OCI-LY7 (cell line): ENCODE measurements around the gene DIPK1C. TPM values are rescaled to one million over a fixed set of nuclear protein-coding genes. Genes with fewer than 3 reads are reported as not detected.

Experiments used
- BruUV-seq: library from RNA; stranded (reverse); fragments of 400-500 nt; replicated peaks from 2 replicates; lab custom pipeline; 2021; lab: Mats Ljungman, UMichigan
- CTCF ChIA-PET: fragments of 300-600 bp; sonication (Branson Sonifier 250); formaldehyde crosslinking; loops from one replicate; lab custom pipeline; 2022; ENCODE audit warnings: antibody characterized with exemption; ENCODE audit not compliant: unreplicated experiment; lab: Charles Lee
- POLR2A ChIA-PET: fragments of 300-600 bp; sonication (Branson Sonifier 250); formaldehyde crosslinking; loops from one replicate; lab custom pipeline; 2022; ENCODE audit warnings: antibody characterized with exemption; lab: Charles Lee
- DNase-seq: peaks from one replicate; pipeline ENCODE4 v3.0.0-alpha.2; 2015; ENCODE audit warnings: low spot score
- H2AFZ ChIP-seq: fragments of 200-600 bp; sonication (generic), shearing (Covaris generic); 2 replicates; pipeline ENCODE4 v1.6.1; 2014; ENCODE audit warnings: mild to moderate bottlenecking, antibody characterized with exemption, low read length, moderate library complexity
- H3K27ac ChIP-seq: fragments of 200-600 bp; sonication (generic); 2 replicates; pipeline ENCODE4 v1.5.1; 2014; ENCODE audit warnings: mixed run types, low read depth, mild to moderate bottlenecking, moderate library complexity, low read length, inconsistent platforms; ENCODE audit not compliant: poor library complexity, severe bottlenecking
- H3K36me3 ChIP-seq: fragments of 200-600 bp; sonication (generic); 2 replicates; pipeline ENCODE4 v1.6.1; 2014; ENCODE audit warnings: mild to moderate bottlenecking, antibody characterized with exemption, low read length, moderate library complexity, mixed read lengths; ENCODE audit not compliant: insufficient read depth
- H3K4me1 ChIP-seq: fragments of 200-600 bp; sonication (generic); 2 replicates; pipeline ENCODE4 v1.5.1; 2014; ENCODE audit warnings: mild to moderate bottlenecking, low read length; ENCODE audit not compliant: insufficient read depth, poor library complexity, severe bottlenecking
- H3K4me2 ChIP-seq: fragments of 200-600 bp; sonication (generic); 2 replicates; pipeline ENCODE4 v1.6.1; 2014; ENCODE audit warnings: mild to moderate bottlenecking, low read length
- H3K4me3 ChIP-seq: fragments of 200-600 bp; sonication (generic); 2 replicates; pipeline ENCODE4 v1.5.1; 2014; ENCODE audit warnings: mild to moderate bottlenecking, low read depth, low read length; ENCODE audit not compliant: poor library complexity, severe bottlenecking
- H3K79me2 ChIP-seq: fragments of 200-600 bp; sonication (generic); 2 replicates; pipeline ENCODE4 v1.6.1; 2016; ENCODE audit warnings: low read depth, mild to moderate bottlenecking, low read length, moderate library complexity, mixed read lengths; ENCODE audit not compliant: insufficient read depth
- H3K9me2 ChIP-seq: fragments of 200-600 bp; sonication (generic); 2 replicates; pipeline ENCODE4 v1.6.1; 2016; ENCODE audit warnings: mild to moderate bottlenecking, low read length, mixed read lengths; ENCODE audit not compliant: insufficient read depth
- H3K9me3 ChIP-seq: fragments of 200-600 bp; sonication (generic); 2 replicates; pipeline ENCODE4 v1.6.1; 2014; ENCODE audit warnings: mild to moderate bottlenecking, mixed run types, low read length, mixed read lengths
- H4K20me1 ChIP-seq: fragments of 200-600 bp; sonication (generic); 2 replicates; pipeline ENCODE4 v1.6.1; 2014; ENCODE audit warnings: mild to moderate bottlenecking, antibody characterized with exemption, low read length, moderate library complexity, mixed read lengths; ENCODE audit not compliant: insufficient read depth
- EZH2phosphoT487 ChIP-seq: fragments of 200-600 bp; sonication (generic); IDR thresholded peaks from 2 replicates; pipeline ENCODE4 v1.6.1; 2018; ENCODE audit warnings: low read depth, borderline replicate concordance, mild to moderate bottlenecking, mixed run types, antibody characterized with exemption, low read length, moderate library complexity, mixed read lengths
- intact Hi-C: fragments of 100-400 bp; cut with micrococcal nuclease; formaldehyde crosslinking; loops from one replicate; pipeline ENCODE4 v1.10.0; 2022; ENCODE audit not compliant: unreplicated experiment
- total RNA-seq, 2 experiments: library from RNA; depleted of rRNA in 1 of 2; stranded (reverse); fragments of >200 nt in 1 of 2; shearing (Covaris generic) in 1 of 2; gene quantifications; 2 replicates each; pipeline ENCODE4 v1.2.3, GENCODE V29; 2014 to 2022
- TF ChIP-seq, protein P1 (sequence below): fragments of 200-600 bp; sonication (generic); conservative IDR thresholded peaks from 2 replicates; pipeline ENCODE4 v1.5.1; 2014; ENCODE audit warnings: mild to moderate bottlenecking, antibody characterized with exemption, low read length, moderate library complexity, mixed read lengths

DIPK1C gene
- total RNA-seq, 2 experiments from 2014 or later, result not detected

DNA sequence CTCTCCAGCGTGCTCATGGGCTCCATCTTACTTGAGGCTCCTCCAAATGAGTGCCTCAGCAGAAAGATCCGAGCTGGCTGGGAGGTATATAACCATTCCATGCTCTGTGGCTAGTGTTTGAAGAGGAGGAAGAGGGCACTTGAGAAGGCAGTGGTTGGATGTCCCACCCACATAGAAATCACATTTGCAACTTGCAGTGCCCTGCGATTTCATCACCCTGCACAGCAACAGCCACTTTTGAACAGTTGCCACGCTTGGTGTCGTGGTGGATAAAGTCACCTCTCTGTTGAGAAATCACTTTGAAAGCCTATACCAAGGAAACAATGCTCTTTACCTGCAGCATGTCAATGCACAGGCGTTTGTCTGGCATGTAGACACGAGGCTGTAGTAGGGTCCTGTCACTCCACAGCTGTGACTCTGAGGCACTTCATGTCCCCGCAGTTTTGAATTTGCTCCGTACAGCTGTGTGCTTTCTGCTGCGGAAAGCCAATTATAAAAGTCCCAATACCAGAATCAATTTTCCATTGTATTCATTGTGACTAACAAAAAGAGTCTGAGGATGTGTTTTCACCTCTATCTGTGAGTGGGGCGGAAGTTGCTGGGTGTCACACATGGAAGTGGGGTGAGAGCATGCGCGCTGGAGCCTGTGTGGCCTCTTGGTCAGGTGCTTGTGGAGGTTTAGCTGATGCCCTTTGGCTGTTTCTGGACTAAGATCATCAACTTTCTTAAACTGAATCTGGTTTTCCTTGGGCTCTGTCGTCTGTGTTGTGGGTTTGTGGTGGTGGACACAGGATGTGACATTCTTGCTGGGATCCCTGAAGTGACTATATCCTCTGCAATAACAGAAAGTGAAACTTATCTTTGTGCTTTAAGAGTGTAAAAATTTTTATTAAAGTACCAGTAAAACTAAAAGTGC, 41.9 kb upstream of the DIPK1C start:
- intact Hi-C loops, result loop anchor here (5.0 kb wide), 3 partner anchors 98 to 713 kb away; partner anchors contain the start of genes TSHZ1 and ZNF407
- Histone ChIP-seq H3K9me2 (no peaks in the 10 kb centered on the region), H3K4me1 (peaks cover 28% of the 10 kb centered on the region), H3K9me3 (no peaks in the 10 kb centered on the region), H3K36me3 (peaks cover 25% of the 10 kb centered on the region; the same call in 1 of the 2 replicates), H3K79me2 (peaks cover 37% of the 10 kb centered on the region), H2AFZ (peak overlapping the region; percentile 69; the same call in 1 of the 2 replicates), H3K27ac (peak overlapping the region; percentile 81), H4K20me1 (no peaks in the 10 kb centered on the region), H3K4me2 (peak overlapping the region; percentile 73), H3K4me3 (peak overlapping the region; percentile 89)
- peak; percentile 64 for DNase-seq
- POLR2A ChIA-PET, result interaction anchor here (0.7 kb wide), 1 partner anchor 70 kb away, joined by 3 read pairs; no protein-coding TSS in a partner anchor
- no peak for TF ChIP-seq EZH2phosphoT487
- TF ChIP-seq, protein P1, sequence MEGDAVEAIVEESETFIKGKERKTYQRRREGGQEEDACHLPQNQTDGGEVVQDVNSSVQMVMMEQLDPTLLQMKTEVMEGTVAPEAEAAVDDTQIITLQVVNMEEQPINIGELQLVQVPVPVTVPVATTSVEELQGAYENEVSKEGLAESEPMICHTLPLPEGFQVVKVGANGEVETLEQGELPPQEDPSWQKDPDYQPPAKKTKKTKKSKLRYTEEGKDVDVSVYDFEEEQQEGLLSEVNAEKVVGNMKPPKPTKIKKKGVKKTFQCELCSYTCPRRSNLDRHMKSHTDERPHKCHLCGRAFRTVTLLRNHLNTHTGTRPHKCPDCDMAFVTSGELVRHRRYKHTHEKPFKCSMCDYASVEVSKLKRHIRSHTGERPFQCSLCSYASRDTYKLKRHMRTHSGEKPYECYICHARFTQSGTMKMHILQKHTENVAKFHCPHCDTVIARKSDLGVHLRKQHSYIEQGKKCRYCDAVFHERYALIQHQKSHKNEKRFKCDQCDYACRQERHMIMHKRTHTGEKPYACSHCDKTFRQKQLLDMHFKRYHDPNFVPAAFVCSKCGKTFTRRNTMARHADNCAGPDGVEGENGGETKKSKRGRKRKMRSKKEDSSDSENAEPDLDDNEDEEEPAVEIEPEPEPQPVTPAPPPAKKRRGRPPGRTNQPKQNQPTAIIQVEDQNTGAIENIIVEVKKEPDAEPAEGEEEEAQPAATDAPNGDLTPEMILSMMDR, result no peak
- no TSS peak for BruUV-seq
- CTCF ChIA-PET, result no interaction called here

GRCh38 chr18:74497778-74498177, 40.7 kb upstream of the DIPK1C start:
- Histone ChIP-seq H3K36me3 (peaks cover 16% of the 10 kb centered on the region; the same call in 1 of the 2 replicates), H3K4me3 (peak overlapping the region; percentile 89), H3K79me2 (peaks cover 37% of the 10 kb centered on the region), H2AFZ (no peak overlapping the region), H3K27ac (peak overlapping the region; percentile 81), H4K20me1 (no peaks in the 10 kb centered on the region), H3K4me2 (peak overlapping the region; percentile 73), H3K9me2 (no peaks in the 10 kb centered on the region), H3K9me3 (no peaks in the 10 kb centered on the region), H3K4me1 (peaks cover 28% of the 10 kb centered on the region)
- POLR2A ChIA-PET, result no interaction called here
- no peak for DNase-seq
- intact Hi-C loops, result loop anchor here (5.0 kb wide), 3 partner anchors 100 to 715 kb away; partner anchors contain the start of genes TSHZ1 and ZNF407
- BruUV-seq, result no TSS peak
- TF ChIP-seq, protein P1, result no peak
- TF ChIP-seq EZH2phosphoT487, result no peak
- CTCF ChIA-PET, result no interaction called here
